Kidney tubule cell (primary cell): ENCODE data around the gene SLC30A10.
"Not testable (repeated sequence)": the region's sequence is repeated elsewhere in the genome, so short reads cannot be mapped to it uniquely, and the experiment has no call there.

Source experiments
- DNase-seq: peaks from one replicate; pipeline ENCODE4 v3.0.0-alpha.2; 2018; ENCODE audit warnings: low spot score

The SLC30A10 gene

GRCh38 chr1:219891846-219892245, 36.5 kb downstream of the SLC30A10 start:
- DNase-seq = not testable (repeated sequence)

GRCh38 chr1:219888667-219889066, 39.7 kb downstream of the SLC30A10 start:
- not testable (repeated sequence) for DNase-seq

GRCh38 chr1:219885680-219886079, 42.7 kb downstream of the SLC30A10 start:
- no peak for DNase-seq

- DNase-seq = no peak
Observed at GRCh38 chr1:219883400-219884332, 44.7 kb downstream of the SLC30A10 start.

- DNase-seq = no peak
Observed at GRCh38 chr1:219882755-219883154, 45.6 kb downstream of the SLC30A10 start.

- DNase-seq = no peak
Observed at GRCh38 chr1:219882096-219882495, 46.3 kb downstream of the SLC30A10 start.

GRCh38 chr1:219880765-219881457, 47.4 kb downstream of the SLC30A10 start:
- no peak for DNase-seq

GRCh38 chr1:219876798-219877209, 51.6 kb downstream of the SLC30A10 start:
- no peak for DNase-seq

- no peak for DNase-seq
Observed at GRCh38 chr1:219875860-219876259, 52.5 kb downstream of the SLC30A10 start.

GRCh38 chr1:219872538-219872937, 55.8 kb downstream of the SLC30A10 start:
- not testable (repeated sequence) for DNase-seq

GRCh38 chr1:219871427-219872057, 56.8 kb downstream of the SLC30A10 start:
- DNase-seq = no peak

- not testable (repeated sequence) for DNase-seq
Observed at GRCh38 chr1:219868615-219869014, 59.7 kb downstream of the SLC30A10 start.
